ENCODE measurements around the gene EFNA1.
"Not testable (repeated sequence)": the region's sequence is repeated elsewhere in the genome, so short reads cannot be mapped to it uniquely, and the experiment has no call there.

Gene EFNA1

GRCh38 chr1:155092131-155092530 is 35.5 kb upstream of the EFNA1 start:
- in situ Hi-C loops (cut with MboI; ENCODE audit: low sequenced_read_pairs) = loop anchor here (5.0 kb wide), 1 partner anchor 80 kb away; the partner anchor contains the start of genes KRTCAP2 and TRIM46

DNA sequence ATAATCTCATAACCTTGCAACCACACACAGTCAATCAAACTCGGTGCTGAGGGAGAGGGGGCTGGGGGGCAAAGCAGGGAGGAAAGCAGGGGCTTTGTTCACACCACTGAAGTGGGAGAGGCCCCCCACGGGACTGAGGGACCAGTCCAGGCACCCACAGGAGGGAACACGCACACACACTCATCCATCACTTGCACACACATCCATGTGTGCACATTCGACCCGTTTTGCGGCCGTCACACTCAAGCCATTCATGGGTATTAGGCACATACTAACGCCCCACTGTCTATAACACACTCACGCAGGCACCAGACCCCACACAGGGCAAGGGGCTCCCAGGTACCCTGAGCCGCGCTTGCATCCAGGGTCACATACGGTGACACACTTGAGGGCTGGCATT is 35.0 kb upstream of the EFNA1 start:
- in situ Hi-C loops (cut with MboI; ENCODE audit: low sequenced_read_pairs) = loop anchor here (5.0 kb wide), 1 partner anchor 80 kb away; the partner anchor contains the start of genes KRTCAP2 and TRIM46

- in situ Hi-C loops (cut with MboI; ENCODE audit: low sequenced_read_pairs) = loop anchor here (5.0 kb wide), 1 partner anchor 78 kb away; the partner anchor contains the start of genes KRTCAP2 and TRIM46
Observed at GRCh38 chr1:155093911-155094621, 33.6 kb upstream of the EFNA1 start.

DNA sequence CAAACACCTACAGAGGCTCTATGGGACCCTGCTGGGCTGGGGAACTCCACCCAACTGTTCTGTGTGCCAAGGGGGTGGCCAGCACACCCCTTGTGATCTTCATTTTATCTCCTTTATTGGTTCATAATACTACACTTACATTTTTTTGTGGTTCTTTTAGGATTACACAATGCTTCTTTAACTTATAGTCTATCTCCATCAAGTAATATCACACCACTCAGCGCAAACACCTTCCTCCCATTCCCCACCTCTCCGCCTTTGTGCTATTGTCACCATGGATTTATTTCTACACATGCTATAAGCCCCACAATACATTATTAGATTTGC is 33.1 kb upstream of the EFNA1 start:
- in situ Hi-C loops (cut with MboI; ENCODE audit: low sequenced_read_pairs) = loop anchor here (5.0 kb wide), 1 partner anchor 78 kb away; the partner anchor contains the start of genes KRTCAP2 and TRIM46

DNA sequence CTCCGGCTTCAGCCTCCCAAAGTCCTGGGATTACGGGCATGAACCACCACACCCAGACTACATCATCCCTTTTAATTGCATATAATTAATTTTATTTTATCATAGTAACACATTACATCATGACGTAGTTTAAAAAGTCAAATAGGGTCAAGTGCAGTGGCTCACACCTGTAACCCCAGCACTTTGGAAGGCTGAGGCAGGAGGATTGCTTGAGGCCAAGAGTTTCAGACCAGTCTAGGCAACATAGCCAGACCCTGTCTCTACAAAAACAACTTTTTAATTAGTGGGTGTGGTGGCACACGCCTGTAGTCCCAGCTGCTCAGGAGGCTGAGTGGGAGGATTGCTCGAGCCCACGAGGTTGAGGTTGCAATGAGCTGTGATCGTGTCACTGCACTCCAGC is 28.3 kb upstream of the EFNA1 start:
- in situ Hi-C loops (cut with MboI; ENCODE audit: low sequenced_read_pairs) = no loop called here

DNA sequence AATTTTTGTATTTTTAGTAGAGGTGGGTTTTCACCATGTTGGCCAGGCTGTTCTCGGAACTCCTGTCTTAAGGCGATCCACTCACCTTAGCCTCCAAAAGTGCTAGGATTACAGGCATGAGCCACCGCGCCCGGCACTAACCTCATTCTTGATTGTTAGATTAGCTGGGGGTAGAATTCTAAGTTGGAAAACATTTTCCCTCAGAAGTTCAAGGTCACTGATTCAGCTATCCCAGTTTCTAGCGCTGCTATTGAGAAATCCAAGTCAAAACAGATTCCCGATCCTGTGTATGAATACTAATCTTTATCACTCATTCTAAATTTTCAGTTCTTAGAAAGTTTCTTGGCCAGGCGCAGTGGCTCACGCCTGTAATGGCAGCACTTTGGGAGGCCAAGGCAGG is 24.4 kb upstream of the EFNA1 start:
- in situ Hi-C loops (cut with MboI; ENCODE audit: low sequenced_read_pairs) = no loop called here

GRCh38 chr1:155104605-155105534 is 22.8 kb upstream of the EFNA1 start:
- in situ Hi-C loops (cut with MboI; ENCODE audit: low sequenced_read_pairs) = no loop called here

- in situ Hi-C loops (cut with MboI; ENCODE audit: low sequenced_read_pairs) = no loop called here
Observed at GRCh38 chr1:155105604-155106011, 22.1 kb upstream of the EFNA1 start.

DNA sequence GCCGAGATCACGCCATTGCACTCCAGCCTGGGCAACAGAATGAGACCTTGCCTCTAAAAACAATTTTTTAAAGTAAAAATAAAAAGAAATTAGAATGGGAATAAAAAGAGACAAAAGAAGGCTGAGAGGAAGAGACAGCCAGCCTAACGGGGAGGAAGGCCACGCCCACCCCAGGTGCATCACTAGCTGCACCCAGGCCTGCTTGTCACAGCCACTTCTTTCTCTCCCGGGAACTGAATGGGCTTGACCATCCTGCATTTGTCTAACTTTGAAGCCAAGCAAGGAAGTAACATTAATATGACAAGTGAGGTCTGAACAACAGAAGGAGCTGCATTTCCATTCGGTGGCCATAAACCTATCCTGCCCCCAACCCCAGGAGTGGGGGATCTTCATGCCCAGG is 20.8 kb upstream of the EFNA1 start:
- in situ Hi-C loops (cut with MboI; ENCODE audit: low sequenced_read_pairs) = no loop called here

- in situ Hi-C loops (cut with MboI; ENCODE audit: low sequenced_read_pairs) = no loop called here
Observed at GRCh38 chr1:155107309-155108264, 20.1 kb upstream of the EFNA1 start.

GRCh38 chr1:155108296-155108695 is 19.4 kb upstream of the EFNA1 start:
- in situ Hi-C loops (cut with MboI; ENCODE audit: low sequenced_read_pairs) = no loop called here

DNA sequence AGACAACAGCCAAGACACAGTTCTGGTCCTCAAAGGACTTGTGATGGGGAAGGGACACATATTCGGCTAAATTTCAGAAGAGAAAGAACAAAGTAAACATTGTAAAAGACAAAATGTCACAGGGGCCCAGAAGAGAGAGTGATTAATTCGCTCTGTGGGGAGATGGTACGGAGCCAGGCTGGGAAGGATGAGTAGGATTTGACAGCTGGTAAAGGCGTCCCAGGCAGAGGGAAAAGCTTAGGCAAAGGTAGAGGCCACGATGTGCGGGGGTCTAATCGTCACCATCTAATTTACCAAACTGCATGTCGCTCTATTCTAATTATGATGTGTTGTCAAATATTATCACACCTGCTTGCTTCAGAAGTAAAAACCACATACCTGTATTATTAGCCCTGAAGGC is 17.3 kb upstream of the EFNA1 start:
- in situ Hi-C loops (cut with MboI; ENCODE audit: low sequenced_read_pairs) = no loop called here

- in situ Hi-C loops (cut with MboI; ENCODE audit: low sequenced_read_pairs) = no loop called here
Observed at GRCh38 chr1:155110826-155111225, 16.9 kb upstream of the EFNA1 start.

GRCh38 chr1:155113450-155113980 is 14.2 kb upstream of the EFNA1 start:
- in situ Hi-C loops (cut with MboI; ENCODE audit: low sequenced_read_pairs) = no loop called here

GRCh38 chr1:155116113-155116764 is 11.4 kb upstream of the EFNA1 start:
- in situ Hi-C loops (cut with MboI; ENCODE audit: low sequenced_read_pairs) = no loop called here

DNA sequence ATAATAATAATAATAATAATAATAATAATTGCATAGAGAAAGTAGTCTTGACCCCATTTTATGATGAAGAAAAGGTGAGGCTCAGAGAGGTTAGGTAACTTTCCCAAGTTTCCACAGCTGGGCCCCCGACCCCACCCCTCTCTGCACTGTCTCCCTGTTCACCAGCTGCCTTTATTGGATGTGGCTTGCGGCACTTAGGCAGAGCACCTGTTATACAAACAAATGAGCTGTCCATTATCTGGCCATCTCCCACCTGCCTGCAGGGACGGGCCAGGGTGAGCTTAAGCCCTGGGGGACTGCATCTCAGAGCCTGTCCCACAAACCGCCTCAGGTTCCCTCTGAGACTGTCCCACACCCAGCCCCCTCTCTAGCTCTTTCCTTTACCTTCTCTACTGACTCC is 10.1 kb upstream of the EFNA1 start:
- in situ Hi-C loops (cut with MboI; ENCODE audit: low sequenced_read_pairs) = no loop called here

DNA sequence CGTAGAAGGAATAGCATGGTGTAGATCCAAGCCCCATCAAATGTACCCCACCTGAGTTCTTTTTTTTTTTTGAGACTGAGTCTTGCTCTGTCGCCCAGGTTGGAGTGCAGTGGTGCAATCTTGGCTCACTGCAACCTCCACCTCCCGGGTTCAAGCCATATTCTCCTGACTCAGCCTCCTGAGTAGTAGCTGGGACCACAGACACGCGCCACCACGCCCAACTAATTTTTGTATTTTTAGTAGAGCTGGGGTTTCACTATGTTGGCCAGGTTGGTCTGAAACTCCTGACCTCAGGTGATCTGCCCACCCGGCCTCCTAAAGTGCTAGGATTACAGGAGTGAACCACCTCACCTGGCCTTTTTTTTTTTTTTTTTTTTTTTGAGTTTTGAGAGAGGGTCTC is 9.6 kb upstream of the EFNA1 start:
- in situ Hi-C loops (cut with MboI; ENCODE audit: low sequenced_read_pairs) = not testable (repeated sequence)

DNA sequence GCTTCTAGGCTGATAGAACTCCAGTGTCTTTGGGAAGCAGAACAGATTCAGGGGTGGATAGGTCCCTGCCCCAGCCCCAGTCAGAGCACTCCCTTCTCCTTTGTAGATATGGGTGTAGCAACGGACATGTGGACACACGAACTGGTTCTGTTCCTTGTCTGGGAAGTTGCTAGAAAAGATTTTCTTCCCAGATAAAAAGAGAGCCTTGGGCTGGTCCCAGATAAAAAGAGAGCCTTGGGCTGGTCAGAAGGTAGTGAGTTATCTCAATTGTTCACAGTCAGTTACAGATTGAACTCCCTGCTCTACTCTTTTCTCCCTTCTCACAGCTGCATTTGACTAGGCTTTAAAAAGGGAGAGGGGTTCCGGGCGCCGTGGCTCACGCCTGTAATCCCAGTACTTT is 7.4 kb upstream of the EFNA1 start:
- in situ Hi-C loops (cut with MboI; ENCODE audit: low sequenced_read_pairs) = no loop called here

DNA sequence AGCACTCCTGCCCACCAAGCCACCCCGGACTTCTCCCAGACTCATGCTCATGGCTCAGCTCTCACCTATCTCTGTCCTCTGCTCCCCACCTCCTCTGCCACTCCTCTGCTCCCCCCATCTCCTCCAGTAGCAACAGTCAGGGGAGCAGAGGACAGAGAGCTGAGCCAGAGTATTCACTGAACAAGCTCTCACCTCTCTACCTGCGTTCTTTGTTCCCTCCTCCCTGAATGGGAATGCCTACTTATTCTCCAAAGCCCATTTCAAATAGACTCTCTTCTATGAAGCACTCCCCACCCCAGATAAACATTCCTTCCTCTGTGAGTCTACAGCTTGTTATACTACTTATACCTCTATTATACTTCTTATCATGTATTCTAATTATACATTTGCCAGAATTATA is 6.4 kb upstream of the EFNA1 start:
- in situ Hi-C loops (cut with MboI; ENCODE audit: low sequenced_read_pairs) = no loop called here

- in situ Hi-C loops (cut with MboI; ENCODE audit: low sequenced_read_pairs) = no loop called here
Observed at GRCh38 chr1:155122308-155122707, 5.4 kb upstream of the EFNA1 start.
